HG03025 (cell line): Measurements from ENCODE around the gene EVI5.
A peak's percentile ranks its signal among the peaks of the same experiment; 100 is the strongest.

ENCODE experiments used
- ATAC-seq: cut with Tn5 transposase; IDR thresholded peaks from one replicate; pipeline ENCODE4 v1.9.1; 2021; ENCODE audit warnings: mild to moderate bottlenecking, moderate library complexity; ENCODE audit not compliant: unreplicated experiment, low FRiP score

Gene EVI5

DNA sequence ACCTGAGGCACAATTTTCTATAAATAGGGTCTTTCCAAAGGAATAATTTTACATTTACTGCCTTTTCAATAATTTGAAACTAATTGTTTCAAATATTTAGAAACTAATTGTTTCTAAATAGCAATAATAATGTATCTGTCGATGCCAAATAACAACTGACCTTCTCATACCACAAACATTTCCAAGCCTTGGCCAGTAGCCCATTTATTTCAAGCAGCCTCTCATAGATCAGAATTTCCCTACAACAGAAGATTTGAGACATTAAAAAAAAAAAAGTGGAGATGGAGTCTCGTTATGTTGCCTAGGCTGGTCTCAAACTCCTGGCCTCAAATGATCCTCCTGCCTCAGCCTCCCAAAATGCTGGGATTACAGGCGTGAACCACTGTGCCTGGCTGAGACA, 296.1 kb downstream of the EVI5 start:
- ATAC-seq, result no peak

DNA sequence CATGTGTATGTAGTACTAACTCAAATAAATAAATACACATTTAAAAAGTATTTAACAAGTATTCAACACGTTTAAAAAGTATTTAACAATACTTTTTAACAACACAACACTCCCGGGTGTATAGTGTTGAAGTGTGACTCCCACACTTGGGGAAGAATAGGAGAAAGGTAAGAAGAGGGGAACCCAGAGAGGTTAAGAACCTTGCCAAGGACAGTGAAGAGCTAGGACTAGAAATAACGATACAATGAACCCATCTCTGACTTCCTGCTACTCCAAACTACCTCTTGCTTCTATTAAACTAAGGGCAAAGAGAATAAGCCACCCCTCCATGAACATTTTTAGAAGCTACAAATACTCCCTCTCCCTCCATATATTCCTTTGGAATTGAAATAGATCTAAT, 296.5 kb downstream of the EVI5 start:
- ATAC-seq, result no peak

- no peak for ATAC-seq
These were observed 297.8 kb downstream of the EVI5 start for GRCh38 chr1:92487078-92487605.

- peak; percentile 3 for ATAC-seq
These were observed 298.4 kb downstream of the EVI5 start, which contains the start of gene GFI1 for GRCh38 chr1:92486251-92487077. TSS of gene GFI1 (minus strand) at chr1:92486925. CDS start at chr1:92483487, 3,438 bp downstream.

DNA sequence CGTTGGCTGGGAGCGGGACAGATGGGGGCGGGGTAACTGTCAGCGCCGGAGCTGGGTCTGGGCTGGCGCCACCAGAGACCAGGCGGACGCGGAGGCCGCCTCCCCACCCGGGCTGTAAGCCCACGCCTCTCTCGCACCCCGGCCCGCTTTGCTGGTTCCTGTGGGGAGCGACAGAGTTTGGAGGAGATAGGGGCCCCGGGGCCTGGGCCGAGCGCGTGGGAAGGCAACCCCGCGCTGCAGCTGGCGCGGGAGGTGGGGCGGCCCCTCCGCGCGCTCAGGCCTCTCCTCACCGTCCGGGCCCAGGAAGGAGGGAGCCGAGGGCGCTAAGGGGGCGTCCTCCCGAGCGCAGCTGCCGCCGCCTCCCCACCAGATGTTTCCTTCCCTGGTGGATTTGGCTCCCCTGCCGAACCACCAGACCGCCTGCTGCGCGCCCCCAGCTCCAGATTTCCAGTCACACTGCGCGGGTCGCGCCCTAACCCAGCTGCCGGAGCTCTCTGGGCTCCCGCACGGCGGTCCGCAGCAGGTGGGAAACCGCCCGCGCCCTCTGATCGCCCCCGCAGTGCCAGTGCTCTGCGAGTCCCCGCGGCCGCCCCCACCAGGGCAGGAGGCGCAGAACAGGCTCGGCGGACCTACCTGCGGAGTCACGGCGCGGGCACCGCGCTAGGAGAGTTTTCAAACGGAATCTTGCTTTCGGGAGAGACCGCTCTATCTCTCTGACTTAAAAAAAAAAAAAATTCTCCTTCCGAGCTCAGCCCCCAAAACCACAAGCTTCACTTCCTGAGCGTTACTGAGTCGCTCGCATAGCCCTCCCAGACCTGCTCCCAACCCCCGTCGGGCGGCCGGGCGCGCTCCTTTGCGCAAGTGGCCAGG, 299.3 kb downstream of the EVI5 start:
- ATAC-seq, result peak; percentile 49

DNA sequence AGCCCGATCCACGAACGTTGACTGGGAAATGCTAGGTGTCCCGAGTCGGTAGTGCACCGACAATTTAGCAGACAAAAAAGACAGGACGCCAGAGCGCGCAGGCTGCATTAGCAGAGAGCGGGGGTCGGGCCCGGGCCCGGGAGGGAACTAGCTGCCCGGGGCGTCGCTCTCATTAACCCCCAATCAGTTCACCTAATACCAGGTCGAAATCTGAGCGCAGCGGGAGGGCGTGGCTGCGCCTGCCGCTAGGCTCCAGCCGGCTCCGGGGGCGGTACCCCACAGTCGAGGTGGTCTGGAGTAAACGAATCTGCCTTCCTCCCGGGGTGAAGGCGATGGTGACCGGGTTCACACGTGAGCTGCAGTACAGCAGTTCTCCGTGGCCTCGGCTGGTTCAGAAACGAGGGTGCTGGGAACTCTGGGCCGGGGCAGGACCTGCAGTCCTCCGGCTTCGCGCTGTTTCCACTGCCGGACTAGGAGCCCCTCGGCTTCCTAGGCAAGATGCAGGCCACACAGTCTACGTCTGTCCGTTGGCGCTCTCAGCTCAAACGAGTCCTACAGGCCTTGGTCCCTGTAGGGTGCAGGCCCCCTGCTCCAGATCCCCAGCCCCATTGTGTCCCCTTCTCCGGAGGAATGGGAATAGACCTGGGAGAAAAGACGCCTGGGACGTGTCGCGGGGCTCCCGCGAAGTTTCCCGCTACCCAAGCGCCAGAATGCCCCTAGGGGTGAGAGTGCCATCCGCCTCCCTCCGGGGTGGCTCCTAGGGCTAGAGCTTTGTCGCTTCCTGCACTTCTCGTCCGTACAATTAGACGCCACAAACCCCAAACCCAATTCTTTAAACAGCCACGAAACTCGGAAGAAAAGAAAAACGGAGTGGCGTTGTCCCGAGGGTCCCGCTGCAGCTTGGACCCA, 300.2 kb downstream of the EVI5 start:
- ATAC-seq, result peak; percentile 5

DNA sequence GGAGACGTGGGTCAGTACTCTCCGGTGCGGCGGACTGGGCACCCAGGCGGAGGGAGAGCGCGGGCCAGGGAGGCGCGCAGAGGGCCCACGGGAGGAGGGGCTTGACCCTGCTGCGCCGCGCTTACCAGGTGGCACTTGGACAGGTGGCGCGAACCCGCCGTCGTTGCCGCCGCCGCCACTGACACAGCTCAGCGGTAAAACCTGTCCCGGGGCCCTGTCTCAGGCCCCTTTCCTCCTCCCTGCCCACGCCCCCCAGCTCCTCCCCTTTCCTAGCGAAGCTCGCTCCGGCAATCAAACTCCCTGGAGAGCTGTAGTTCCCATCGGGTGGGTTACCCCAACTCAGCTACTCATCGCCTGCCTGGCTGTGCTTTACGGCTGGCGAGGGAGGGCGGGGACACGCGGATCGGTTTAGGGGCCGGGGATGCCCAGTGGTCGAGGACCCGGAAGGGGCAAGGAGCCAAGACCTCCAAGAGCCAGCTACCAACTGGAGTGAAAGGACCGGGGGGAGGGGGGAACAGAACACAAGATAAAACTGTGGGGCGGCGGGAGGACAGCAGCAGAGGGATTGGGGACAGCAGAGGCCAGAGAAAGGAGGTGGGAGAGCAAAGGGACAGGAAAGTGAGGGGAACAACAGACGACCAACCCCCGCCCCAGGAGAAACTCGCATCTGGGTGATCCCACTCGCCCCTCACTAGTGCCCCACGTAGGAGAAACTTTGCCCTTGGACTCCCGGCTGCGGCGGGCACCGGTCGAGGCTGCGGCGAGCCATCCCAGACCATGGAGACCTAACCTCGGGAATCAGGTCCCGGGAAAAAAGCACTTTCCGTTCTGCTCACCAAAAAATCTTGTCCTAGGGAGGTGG, 301.1 kb downstream of the EVI5 start:
- ATAC-seq, result no peak

DNA sequence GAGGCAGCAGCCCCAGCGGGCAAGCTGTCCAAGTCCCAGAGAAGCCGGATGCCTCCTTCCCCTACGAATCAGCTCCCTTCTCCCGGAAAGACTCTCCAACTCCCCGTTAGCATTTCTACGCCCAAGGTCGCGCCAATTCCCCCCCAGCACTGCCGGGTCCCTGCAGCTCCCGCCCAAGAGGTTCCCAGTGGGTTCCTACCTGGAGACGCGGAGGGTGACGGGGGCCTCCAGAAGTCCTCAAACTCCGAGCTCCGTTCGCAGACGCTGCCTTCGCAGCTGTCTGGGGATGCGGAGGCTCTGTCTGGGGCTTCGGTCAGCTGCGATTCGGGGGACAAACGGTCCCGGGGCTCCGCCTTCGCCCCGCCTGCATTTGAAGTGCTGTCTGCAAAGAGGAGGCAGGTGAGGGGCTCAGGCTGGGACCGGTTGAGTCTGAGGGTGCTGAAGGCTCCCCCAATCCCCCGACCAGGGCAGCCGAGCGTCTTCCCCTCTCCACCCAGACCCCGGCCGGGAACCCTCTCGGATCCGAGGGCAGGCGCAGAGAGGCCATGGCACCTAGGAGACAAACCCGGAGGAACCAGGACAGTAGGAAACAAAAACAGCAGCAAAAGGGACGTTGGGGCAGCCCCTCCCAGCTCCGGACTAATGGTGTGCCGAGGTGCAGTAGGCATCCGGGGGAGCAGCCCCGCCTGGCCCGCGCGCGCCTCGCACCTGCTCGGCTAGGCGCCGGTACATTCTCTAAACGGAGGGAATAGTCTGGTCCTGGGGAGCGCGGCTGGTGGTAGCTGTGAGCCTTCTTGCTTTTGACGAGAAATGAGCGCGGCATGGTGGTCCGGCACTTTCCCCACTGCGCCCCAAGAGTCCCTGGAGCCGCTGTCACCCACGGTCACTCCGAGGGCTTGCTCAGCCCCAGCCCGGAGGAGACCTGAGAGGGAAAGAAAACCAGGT, 302.0 kb downstream of the EVI5 start:
- no peak for ATAC-seq

DNA sequence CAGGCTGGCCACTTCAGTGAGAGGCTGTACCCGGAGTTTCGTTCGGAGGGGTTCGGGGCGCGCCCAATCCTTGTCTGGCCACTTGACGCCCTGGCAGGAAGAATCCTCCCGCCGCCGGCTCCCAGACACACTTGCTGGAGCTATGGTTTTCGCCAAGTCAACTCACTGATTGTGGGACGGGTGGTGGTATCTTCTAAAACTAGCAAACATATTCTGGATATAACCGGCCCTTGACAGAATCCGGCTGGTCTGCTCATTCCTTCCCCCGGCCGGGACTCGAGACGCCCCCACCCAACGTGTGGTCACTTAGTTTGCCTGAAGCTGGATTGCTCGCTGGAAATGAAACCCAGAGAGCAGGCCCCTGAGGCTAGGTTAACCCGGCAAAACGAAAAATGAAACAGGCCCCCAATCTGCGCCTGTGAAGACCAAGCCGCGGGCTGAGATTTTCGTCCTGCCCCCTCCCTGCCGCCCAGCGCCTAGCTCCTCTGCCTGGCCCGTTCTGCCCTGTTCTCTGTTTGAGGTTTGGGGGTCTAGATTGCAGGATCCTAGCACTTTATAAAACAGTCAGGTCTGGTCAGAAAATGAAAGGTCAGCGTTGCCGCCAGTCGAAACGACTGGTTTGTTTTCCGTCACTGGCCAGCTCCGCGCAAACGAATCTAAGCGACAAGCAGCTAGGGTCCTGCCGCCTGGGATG, 302.8 kb downstream of the EVI5 start:
- ATAC-seq, result no peak

GRCh38 chr1:92481599-92481925, 303.3 kb downstream of the EVI5 start:
- no peak for ATAC-seq

- ATAC-seq, result no peak
These were observed 303.9 kb downstream of the EVI5 start for GRCh38 chr1:92480813-92481598.

- no peak for ATAC-seq
These were observed 304.6 kb downstream of the EVI5 start for GRCh38 chr1:92480200-92480812.

DNA sequence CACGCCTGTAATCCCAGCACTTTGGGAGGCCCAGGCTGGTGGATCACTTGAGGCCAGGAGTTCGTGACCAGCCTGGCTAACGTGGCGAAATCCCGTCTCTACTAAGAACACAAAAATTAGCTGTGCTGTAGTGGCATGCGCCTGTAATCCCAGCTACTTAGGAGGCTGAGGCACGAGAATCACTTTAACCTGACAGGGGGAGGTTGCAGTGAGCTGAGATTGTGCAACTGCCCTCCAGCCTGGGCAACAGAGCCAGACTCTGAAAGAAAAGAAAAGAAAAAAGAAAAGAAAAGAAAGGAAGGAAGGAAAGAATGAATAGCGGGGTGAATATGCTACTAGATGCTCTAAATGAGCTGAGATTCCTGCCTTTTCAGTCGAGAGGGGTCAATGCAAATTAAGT, 305.3 kb downstream of the EVI5 start:
- ATAC-seq, result no peak

DNA sequence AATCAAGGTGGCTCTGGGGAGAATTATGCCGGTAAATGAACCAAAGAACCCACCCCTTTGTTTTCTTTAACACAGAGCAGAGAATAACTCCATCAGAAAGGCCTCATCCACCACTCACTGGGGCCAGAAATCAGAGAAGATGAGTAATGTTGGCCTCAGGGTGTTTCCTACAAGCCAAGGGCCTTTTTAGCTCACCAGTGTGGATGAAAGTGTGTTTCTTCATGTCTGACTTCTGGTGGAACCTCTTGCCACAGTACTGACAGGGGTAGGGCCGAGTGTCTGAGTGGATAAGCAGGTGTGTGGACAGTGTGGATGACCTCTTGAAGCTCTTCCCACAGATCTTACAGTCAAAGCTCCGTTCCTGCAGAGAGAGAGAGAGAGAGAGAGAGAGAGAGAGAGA, 306.5 kb downstream of the EVI5 start:
- no peak for ATAC-seq

GRCh38 chr1:92476071-92476631, 308.8 kb downstream of the EVI5 start:
- no peak for ATAC-seq

- ATAC-seq, result no peak
These were observed 309.9 kb downstream of the EVI5 start for GRCh38 chr1:92475029-92475428.
